ENCODE results near the gene MDK.

Gene MDK

GRCh38 chr11:46413760-46414465, 32.4 kb downstream of the MDK start:
- no peaks in the 10 kb centered on the region for H3K27me3 ChIP-seq (ENCODE audit: insufficient read depth, low read length)
- no peak overlapping the region for H2AFZ ChIP-seq (ENCODE audit: low read length)
- no peaks in the 10 kb centered on the region for H4K20me1 ChIP-seq (ENCODE audit: insufficient read depth, low read length)
- H3K4me1 ChIP-seq (ENCODE audit: insufficient read depth, low read length, severe bottlenecking), result no peaks in the 10 kb centered on the region
- no peak overlapping the region for H3K27ac ChIP-seq (ENCODE audit: low read depth, low read length, poor library complexity, severe bottlenecking)
- no peak overlapping the region for H3K9ac ChIP-seq (ENCODE audit: low read length)
- H3K36me3 ChIP-seq (ENCODE audit: insufficient read depth, low read length), result peaks cover 29% of the 10 kb centered on the region; the same call in 1 of the 2 replicates
- H3F3A ChIP-seq (ENCODE audit: insufficient read depth, low read length), result no peaks in the 10 kb centered on the region
- no peaks in the 10 kb centered on the region for H3K9me3 ChIP-seq (ENCODE audit: low read length)
- H3K4me3 ChIP-seq (ENCODE audit: low read depth, low read length, poor library complexity, severe bottlenecking), result no peak overlapping the region
- no peaks in the 10 kb centered on the region for H3K79me2 ChIP-seq (ENCODE audit: insufficient read depth, low read length)
- no peaks in the 10 kb centered on the region for H3K9me2 ChIP-seq (ENCODE audit: low read depth, low read length)
- TF ChIP-seq EZH2 (IDR thresholded peaks at IDR 0.05; ENCODE audit: borderline replicate concordance, low read length), result no peak
- TF ChIP-seq CTCF (IDR thresholded peaks at IDR 0.05; ENCODE audit: low read length), result no peak
- H3K4me2 ChIP-seq (ENCODE audit: low read length), result no peak overlapping the region

GRCh38 chr11:46414466-46414796, 33.0 kb downstream of the MDK start:
- H3K9ac ChIP-seq (ENCODE audit: low read length), result no peak overlapping the region
- no peaks in the 10 kb centered on the region for H4K20me1 ChIP-seq (ENCODE audit: insufficient read depth, low read length)
- no peak overlapping the region for H2AFZ ChIP-seq (ENCODE audit: low read length)
- no peaks in the 10 kb centered on the region for H3K4me1 ChIP-seq (ENCODE audit: insufficient read depth, low read length, severe bottlenecking)
- H3K9me3 ChIP-seq (ENCODE audit: low read length), result no peaks in the 10 kb centered on the region
- H3K27ac ChIP-seq (ENCODE audit: low read depth, low read length, poor library complexity, severe bottlenecking), result no peak overlapping the region
- TF ChIP-seq EZH2 (IDR thresholded peaks at IDR 0.05; ENCODE audit: borderline replicate concordance, low read length) (no peak), CTCF (IDR thresholded peaks at IDR 0.05; ENCODE audit: low read length) (no peak)
- no peak overlapping the region for H3K4me3 ChIP-seq (ENCODE audit: low read depth, low read length, poor library complexity, severe bottlenecking)
- H3K36me3 ChIP-seq (ENCODE audit: insufficient read depth, low read length), result peaks cover 27% of the 10 kb centered on the region; the same call in 1 of the 2 replicates
- H3K4me2 ChIP-seq (ENCODE audit: low read length), result no peak overlapping the region
- no peaks in the 10 kb centered on the region for H3F3A ChIP-seq (ENCODE audit: insufficient read depth, low read length)
- no peaks in the 10 kb centered on the region for H3K27me3 ChIP-seq (ENCODE audit: insufficient read depth, low read length)
- no peaks in the 10 kb centered on the region for H3K9me2 ChIP-seq (ENCODE audit: low read depth, low read length)
- H3K79me2 ChIP-seq (ENCODE audit: insufficient read depth, low read length), result no peaks in the 10 kb centered on the region

GRCh38 chr11:46414879-46415278, 33.4 kb downstream of the MDK start:
- H3K4me2 ChIP-seq (ENCODE audit: low read length), result no peak overlapping the region
- H3K36me3 ChIP-seq (ENCODE audit: insufficient read depth, low read length), result peaks cover 27% of the 10 kb centered on the region; the same call in 1 of the 2 replicates
- no peak overlapping the region for H2AFZ ChIP-seq (ENCODE audit: low read length)
- H3K9me2 ChIP-seq (ENCODE audit: low read depth, low read length), result no peaks in the 10 kb centered on the region
- no peak overlapping the region for H3K9ac ChIP-seq (ENCODE audit: low read length)
- no peaks in the 10 kb centered on the region for H3K9me3 ChIP-seq (ENCODE audit: low read length)
- H3K79me2 ChIP-seq (ENCODE audit: insufficient read depth, low read length), result no peaks in the 10 kb centered on the region
- H3K27me3 ChIP-seq (ENCODE audit: insufficient read depth, low read length), result no peaks in the 10 kb centered on the region
- H4K20me1 ChIP-seq (ENCODE audit: insufficient read depth, low read length), result no peaks in the 10 kb centered on the region
- H3K4me3 ChIP-seq (ENCODE audit: low read depth, low read length, poor library complexity, severe bottlenecking), result no peak overlapping the region
- H3K27ac ChIP-seq (ENCODE audit: low read depth, low read length, poor library complexity, severe bottlenecking), result no peak overlapping the region
- no peak for TF ChIP-seq CTCF (IDR thresholded peaks at IDR 0.05; ENCODE audit: low read length)
- TF ChIP-seq EZH2 (IDR thresholded peaks at IDR 0.05; ENCODE audit: borderline replicate concordance, low read length), result no peak
- no peaks in the 10 kb centered on the region for H3K4me1 ChIP-seq (ENCODE audit: insufficient read depth, low read length, severe bottlenecking)
- no peaks in the 10 kb centered on the region for H3F3A ChIP-seq (ENCODE audit: insufficient read depth, low read length)
